Stimulated activated CD4-positive, alpha-beta T cell treated with anti-CD3 and anti-CD28 coated beads, Interleukin-2, amount 100 ng/mL, for 48 hours (primary cell): ENCODE data around the gene ARHGAP31.
A peak's percentile ranks its signal among the peaks of the same experiment; 100 is the strongest.
"Not testable (repeated sequence)": the region's sequence is repeated elsewhere in the genome, so short reads cannot be mapped to it uniquely, and the experiment has no call there.

Experiments used
- DNase-seq, 2 donors: peaks; one replicate each; pipeline ENCODE4 v3.0.0-alpha.2; 2020

Gene ARHGAP31

DNA sequence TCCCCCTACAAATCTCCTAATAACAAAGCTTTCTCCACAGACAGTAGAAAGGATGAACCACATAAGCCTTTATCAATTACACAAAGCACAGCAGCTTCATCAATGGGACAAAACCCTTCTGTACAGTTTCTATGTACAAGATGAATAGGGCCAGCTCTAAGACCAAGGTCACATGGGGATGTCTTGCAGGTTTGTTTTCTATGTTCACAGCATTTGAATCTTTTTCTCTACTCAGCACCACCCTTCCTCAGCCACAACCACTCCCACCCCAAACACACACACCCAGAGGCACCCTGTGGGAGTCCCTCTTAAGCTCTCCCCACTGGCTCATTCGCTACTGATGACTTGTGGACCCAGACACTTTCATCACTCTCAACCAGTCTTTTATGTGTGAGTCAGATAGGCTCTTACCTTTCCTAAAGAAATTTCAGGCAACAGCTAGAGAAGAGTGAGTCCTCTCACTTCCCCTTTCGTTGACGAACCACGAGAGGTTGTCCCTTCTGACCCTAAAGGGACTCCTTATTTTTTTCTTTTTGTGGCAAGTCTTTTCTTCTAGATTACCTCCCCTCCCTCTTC lies 57.9 kb downstream of the ARHGAP31 start:
- peak in 1 of 2 donors; percentile 21 for DNase-seq

DNA sequence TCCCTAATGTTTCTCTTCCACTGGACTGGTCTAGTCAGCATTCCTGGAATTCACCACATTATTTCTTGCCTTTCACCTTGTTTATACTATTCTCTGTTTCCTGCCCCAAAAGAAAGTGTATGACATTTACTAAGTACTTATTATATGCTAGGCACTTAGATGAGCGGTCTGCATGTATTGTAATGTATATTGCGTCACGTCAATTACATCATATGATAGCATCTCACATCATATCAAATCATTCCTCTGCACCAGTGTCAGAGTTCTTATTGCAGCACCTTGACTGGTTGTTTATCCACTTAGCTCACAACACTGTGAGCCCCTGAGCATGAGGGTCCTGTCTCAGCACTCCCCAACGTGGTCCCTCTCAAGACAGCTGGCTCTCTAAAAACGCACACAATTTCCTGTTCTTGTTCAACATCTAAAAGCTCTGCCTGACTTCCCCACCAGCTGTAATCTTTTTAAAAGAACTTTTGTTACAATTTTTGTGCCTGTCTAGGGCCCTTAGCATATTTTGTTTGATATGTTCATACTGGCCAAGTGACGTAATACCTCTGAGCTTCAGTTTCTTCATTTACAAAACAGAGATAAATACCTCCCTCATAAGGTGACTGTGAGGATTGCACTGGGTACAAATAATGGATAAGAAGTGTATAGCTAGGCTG lies 58.8 kb downstream of the ARHGAP31 start:
- no peak for DNase-seq

DNA sequence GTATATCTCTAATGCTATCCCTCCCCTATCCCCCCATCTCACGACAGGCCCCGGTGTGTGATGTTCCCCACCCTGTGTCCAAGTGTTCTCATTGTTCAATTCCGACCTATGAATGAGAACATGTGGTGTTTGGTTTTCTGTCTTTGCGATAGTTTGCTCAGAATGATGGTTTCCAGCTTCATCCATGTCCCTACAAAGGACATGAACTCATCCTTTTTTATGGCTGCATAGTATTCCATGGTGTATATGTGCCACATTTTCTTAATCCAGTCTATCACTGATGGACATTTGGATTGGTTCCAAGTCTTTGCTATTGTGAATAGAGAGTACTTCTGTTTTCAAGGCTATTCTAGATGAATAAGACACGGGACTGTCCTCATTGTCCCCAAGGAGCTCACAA lies 61.4 kb downstream of the ARHGAP31 start:
- not testable (repeated sequence) for DNase-seq

DNA sequence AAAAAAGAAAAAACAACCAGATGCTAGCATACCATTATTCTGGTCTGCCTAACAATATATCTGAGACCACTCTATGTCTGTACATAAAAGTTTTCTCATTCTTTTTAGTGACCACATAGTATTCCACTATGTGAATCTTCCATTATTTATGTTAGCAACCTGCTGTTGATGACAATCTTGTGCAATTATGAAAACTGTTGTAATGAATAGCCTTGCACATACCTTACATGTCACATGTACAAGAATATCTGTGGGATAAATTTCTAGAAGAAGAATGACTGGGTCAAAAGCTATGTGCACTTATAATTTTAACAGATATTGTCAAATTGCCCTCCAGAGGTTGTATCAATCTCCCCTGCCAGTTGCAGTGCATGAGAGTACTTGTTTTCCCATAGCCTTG lies 62.5 kb downstream of the ARHGAP31 start:
- DNase-seq = no peak

DNA sequence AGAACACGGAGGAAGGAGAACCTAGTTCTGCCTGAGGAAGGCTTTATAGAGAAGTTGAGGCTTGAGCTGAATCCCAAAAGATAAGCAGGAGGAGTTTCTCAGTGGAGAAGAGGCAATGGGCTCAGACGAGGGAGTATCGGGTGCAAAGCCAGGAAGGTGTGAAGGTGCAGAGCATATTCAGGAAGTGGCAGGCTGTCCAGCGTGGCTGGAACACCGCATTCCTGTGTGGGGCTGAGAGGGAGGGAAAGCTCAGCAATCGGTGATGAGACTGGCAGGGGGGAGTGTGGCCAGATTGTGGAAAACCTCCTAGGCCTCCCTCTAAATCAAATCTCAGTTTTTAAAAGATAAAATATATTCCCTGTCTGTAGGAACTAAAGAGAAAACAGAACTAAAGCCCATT lies 63.0 kb downstream of the ARHGAP31 start:
- DNase-seq = no peak

DNA sequence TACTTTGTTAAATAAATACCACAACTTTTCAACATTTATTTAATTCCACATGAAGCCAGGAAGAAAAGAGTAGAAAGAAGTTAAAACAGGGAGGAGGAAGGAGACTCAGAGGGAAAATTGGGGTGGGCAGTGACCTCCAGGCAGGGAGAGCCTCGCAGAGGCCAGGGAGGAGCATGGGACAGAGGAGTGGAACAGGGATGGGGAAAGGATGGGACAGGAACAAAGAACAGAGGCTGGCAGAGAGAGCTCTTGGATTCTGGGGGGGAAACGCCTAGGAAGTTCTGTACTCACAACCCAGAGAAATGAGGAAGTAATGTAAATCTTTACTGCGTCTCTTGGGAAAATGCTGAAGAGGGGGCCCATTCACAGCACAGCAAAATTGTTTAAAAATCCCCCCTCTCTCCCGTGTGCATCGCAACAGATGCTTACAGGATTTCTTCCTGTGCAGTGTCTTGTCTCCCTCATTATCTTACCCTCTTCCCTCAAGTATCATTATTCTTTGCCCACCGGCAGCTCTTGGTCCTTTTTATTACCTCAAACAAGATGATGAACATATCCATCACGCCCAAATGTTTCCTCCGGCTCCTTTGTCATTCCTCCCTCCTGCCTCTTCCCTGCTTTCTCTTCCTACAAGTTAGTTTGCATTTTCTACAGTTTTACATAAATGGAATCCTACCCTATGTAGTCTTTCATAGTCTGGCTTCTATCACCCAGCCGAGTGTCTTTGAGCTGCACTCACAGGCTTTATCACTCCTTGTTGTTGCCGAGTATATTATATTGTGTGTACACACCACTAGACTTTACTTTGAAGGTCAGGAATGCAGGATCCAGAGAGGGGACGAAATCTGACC lies 65.5 kb downstream of the ARHGAP31 start:
- no peak for DNase-seq

DNA sequence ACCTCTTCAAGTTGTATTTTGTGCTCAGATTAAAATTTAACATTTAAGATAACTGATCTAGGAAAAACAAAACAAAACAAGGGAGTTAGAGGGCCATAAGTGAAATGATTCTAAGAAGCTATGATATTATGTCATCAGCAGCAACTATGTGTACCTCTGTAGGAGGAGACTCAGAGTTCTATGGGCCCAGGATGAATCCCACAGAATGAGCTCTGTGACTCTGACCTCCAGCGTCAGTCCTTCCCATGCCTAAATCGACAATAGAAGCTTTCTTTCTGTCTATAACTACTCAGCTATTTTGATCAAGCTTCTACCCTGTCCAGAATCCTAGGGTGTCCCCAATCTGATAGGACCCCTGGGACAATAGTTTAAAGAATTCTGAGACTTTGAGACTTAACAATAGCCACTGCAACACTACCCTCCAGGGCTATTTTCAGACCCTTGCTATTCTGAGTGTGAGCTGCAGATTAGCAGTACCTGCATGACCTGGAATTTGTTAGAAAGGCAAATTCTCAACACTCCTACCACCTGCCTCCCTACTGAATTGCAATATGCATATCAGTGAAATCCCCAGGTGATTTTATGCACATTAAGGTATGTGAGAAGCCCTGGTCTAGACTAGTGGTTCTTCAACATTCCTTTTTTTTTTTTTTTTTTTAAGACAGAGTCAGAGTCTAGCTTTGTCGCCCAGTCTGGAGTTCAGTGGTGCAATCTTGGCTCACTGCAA lies 66.7 kb downstream of the ARHGAP31 start:
- DNase-seq = no peak

DNA sequence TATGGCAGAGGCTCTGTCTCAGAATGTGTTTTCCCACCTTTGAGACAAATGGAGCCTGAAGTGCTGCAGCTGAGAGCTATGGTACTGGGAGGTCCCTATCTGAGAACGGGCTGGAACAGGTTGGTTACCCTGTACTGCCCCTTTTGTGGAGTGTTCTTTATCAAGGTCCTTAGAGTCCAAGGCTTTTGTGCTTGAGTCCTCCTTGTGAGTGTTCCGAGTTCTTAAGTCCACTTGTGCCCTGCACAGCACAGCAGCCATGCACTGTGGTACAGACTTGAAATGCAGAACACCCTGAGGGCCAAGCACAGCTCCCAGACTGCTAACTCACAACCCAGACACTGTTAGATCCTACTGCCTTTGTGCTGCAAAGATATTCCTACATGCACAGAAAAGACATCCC lies 67.8 kb downstream of the ARHGAP31 start:
- DNase-seq = no peak

DNA sequence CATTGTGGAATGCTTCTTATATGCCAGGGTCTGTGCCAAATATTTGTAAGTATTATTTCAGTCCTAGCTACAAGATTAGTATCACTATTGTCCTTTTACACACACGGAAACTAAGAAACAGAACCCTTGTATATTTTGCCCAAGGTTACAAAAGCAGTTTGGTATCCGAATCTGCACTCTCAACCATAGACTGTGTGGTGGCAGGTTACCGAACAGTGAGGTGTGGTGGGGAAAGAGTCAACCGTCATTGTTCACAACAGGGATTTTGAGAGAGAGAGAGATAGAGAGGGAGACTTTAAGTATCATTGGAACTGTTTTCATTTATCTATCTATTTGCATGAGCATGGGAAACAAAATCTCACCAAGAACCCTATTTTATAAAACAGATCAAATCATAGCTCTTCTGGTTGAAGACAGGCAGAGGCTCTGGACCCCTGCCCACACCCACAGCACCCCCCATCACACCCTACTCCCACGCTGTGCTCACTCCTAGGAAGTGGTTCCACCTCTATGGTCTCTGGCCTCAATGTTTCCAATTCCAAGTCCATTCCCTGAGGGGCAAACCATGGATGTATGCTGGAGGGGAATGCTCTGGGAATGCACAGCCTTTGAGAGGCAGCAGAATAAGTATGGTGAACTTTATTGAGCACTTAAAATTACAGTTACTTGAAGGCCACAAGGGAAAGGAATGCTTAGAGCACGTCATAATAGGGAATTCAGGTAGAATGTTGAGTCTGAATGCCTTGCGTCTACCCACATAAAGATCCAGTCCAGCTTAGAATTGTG lies 69.0 kb downstream of the ARHGAP31 start:
- DNase-seq = no peak

DNA sequence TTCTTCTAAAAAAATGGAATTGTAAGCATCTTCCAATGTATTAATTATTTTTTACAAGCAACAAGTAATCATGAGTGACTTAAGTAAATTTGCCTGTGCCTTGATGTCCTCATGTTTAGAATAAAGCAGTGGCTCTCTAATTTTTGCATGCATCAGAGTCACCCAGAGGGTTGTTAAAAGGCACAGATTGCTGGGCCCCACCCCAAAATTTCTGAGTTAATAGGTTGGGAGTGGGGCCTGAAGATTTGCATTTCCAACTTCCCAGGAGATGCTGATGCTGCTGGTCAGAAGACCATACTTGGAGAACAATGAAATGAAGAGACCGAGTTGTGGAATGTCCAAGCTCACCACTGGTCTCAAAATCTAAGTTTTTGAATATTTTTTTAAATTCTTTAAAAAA lies 70.2 kb downstream of the ARHGAP31 start:
- no peak for DNase-seq

DNA sequence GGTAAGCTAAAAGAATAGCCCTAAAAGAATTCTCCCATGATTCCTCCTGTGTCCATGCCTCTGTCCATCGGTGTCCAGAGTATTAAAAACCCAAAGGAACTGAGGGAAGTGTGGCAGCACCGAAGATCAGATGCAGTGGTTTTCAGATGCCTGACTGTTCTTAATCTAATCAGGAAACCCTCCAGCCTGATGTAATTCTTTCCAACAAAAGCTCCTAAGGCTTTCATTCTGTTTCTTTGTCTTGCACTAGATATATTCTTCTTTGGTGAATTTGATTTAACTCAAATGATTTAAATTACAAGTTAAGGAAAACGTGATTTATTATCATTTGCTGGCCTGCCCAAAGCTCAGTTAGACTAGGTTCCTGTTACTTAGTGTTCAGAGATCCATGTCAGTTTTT lies 71.2 kb downstream of the ARHGAP31 start:
- DNase-seq = no peak

DNA sequence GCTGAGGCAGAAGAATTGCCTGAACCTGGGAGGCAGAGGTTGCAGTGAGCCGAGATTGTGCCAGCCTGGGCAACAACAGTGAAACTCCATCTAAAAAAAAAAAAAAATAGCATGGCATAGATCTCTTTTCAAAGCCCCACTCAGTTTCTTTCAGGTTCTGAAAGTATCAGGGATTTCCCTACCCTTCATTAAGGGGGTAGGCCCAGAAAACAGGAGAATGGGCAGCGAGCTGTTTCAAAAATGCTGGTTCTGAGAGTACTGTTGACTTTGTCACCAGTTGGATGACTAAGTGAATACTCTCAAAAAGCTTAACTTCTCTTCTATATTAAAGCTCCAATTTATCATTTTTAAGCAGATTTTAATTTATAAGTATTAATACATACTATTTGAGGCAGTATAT lies 72.8 kb downstream of the ARHGAP31 start:
- no peak for DNase-seq

DNA sequence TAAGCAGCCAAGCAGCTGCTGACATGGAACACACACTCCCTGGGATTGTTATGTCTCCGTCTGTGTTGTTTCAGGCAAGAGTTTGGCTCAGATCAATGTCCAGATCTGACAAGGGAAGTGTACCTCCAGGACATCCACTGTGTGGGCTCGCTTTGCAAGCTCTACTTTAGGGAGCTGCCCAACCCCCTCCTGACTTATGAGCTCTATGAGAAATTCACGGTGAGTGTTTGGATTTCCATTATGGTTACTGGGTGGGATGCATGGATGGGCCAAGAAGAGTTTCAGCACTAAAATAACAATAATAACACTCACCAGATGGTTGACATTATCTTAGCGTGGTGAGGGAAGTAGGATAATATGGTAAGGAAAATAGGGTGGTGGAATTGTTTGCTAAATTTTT lies 74.1 kb downstream of the ARHGAP31 start:
- no peak for DNase-seq

DNA sequence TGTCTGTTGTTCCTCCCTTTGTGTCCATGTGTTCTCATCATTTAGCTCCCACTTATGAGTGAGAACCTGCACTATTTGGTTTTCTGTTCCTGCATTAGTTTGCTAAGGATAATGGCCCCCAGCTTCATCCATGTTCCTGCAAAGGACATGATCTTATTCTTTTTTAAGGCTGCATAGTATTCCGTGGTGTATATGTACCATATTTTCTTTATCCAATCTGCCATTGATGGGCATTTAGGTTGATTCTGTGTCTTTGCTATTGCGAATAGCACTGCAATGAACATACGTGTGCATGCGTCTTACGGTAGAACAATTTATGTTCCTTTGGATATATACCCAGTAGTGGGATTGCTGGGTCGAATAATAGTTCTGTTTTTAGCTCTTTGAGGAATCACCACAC lies 77.6 kb downstream of the ARHGAP31 start:
- DNase-seq = not testable (repeated sequence)

DNA sequence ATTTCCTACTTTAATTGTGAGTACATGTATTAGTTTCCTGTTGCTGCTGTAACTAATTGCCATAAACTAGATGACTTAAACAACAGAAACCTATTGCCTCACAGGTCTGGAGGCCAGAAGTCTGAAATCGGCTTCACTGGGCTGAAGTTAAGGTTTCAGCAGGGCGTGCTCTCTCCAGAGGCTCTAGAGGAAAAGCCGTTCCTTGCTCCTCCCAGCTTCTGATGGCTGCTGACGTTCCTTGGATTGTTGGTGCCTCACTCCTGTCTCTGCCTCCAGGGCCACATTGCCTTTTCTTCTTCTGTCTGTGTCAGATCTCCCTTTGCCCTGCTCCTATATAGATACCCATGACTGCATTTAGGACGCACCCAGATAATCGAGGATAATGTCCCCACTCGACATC lies 80.9 kb downstream of the ARHGAP31 start:
- DNase-seq = no peak

DNA sequence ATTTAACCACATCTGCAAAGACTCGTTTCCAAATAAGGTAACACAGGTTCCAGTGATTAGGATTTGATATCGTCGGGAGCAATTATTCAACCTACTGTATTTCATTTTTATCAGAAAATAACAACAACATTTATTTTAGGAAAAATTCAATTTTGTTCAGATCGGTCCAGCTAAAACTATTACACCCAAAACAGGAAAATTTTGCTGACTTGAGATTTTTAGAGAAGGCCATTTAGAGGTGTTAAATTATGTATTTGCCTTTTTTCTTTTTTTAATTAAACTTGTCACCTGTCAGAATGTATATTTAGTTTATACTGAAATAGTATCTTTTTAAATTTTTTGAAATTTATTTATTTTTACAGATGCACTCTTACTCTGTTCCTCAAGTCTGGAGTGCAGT lies 81.3 kb downstream of the ARHGAP31 start:
- DNase-seq = no peak

DNA sequence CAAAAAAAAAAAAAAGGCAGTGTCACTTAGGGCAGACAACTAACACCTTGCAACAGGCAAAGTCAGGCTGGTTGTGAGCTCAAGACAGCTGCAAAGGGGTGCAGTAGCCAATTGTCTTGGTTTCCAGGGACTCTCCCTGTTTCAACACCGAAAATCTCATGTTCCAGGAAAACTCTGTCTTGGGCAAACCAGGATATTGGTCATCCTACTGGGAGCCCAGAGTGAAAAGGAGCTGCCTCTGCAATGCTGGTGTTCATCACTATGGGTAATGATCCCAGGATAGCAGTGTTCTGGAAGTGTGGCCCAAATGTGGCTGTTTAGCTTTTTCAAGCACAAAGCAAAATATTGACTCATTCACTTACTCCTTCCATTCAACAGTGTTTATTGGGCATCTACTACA lies 82.6 kb downstream of the ARHGAP31 start:
- DNase-seq = no peak

DNA sequence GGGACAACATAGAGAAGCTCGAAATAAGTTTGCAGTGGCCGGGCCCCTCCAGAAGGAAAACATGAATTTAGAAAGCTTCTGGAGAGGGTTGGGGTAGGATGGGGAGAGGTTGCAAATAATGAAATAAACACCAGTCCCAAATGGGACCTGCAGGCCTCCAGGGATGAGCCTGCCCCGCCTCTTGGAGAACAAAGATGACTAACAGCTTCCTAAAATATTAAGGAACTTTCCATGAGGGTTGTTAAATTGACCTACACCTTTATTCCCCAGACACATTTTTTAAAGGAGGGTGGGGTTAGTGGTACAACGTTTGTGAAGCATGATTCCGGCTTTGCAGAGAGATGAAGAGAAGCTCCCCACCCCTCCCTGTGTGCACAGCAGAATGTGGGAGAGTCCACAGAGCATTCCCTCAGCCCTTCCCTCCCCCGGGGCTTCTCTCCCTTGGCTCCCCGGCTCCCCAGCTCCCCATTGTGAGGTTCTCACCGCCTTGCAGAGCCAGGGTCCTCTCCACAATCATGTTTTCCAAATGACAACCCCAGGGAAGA lies 84.1 kb downstream of the ARHGAP31 start:
- DNase-seq = no peak

DNA sequence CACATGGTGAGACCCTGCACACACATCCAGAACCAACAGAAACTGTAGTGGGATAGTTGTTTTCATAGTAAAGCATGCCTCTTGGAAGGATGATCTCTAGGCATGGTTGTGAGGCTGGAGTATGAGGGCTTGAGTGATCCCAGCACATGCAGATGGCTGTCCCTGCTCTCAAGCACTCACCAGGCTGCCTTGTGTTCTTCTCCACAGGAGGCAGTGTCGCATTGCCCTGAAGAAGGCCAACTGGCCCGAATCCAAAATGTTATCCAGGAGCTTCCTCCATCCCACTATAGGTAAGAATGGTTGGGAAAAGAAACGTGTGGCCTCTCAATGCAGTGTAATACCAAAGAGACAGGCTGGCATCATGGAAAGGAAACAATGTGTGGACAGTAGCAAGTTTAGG lies 86.5 kb downstream of the ARHGAP31 start:
- DNase-seq = no peak

DNA sequence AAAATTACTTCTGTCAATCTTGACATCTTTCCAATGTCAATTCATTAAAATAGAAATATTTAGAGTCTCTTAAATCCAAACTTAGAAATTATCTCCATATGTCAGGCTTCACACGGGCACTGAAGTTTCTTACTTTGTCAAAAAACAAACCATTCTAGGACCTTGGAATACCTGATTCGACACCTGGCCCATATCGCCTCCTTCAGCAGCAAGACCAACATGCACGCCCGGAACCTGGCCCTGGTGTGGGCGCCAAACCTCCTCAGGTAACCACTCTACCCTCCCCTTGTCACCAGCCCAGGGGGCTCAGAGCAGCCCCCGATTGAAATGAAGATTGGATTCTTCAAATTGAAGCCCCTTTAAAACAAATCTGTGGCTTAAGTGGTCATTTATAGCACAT lies 88.0 kb downstream of the ARHGAP31 start:
- no peak for DNase-seq

DNA sequence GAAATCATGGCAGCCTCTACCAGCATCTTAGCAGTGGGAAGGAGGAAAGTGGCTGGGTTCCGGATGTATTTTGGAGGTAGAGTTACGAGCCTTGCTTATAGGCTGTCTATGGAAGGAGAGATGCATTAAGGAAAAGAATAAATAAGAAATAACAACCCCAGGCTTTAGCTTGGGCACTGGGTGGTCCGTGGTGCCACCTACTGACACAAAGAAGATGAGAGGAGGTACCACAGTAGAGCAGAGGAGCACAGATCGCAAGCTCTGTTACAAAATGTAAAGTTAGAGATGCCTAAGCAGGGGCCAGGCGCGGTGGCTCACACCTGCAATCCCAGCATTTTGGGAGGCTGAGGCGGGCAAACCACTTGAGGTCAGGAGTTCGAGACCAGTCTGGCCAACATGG lies 94.4 kb downstream of the ARHGAP31 start:
- DNase-seq = no peak

DNA sequence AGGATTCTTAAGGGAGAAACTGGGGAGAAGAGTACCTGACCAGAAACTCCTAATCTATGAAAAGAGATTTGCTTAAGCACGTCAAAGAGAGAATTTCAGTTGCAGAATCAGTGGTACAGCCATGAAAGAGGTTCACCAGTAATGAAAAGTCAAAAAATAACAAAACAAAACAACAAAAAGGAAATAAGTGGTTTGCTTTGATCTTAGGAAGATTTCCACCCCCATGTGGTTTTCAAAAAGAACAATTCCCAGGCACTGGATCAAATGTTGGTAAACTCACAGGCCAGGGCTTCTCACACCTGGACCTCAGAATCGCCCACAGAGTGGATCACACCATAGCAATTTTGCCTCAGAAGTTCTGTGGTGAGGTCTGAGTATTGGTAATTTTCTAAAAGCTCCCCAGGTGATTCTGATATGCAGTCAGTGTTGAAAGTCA lies 101.8 kb downstream of the ARHGAP31 start:
- no peak for DNase-seq
